Skin epidermis (tissue), 12 donors: Measurements from ENCODE around the gene MFSD12.
"Not testable (repeated sequence)": the region's sequence is repeated elsewhere in the genome, so short reads cannot be mapped to it uniquely, and the experiment has no call there.

Source experiments
- H3K27ac ChIP-seq, 21 experiments: fragments of 200-600 bp; sonication (generic) in 11 of 21; one replicate each; pipeline ENCODE4 v1.5.0; 2020; ENCODE audit warnings: mild to moderate bottlenecking in 3 of 21, inconsistent platforms in 2 of 21, moderate library complexity in 2 of 21
- H3K4me3 ChIP-seq, 7 experiments: fragments of 200-600 bp; sonication (generic) in 2 of 7; one replicate each; pipeline ENCODE4 v1.5.0; 2020; ENCODE audit warnings: inconsistent platforms in 2 of 7, mild to moderate bottlenecking in 2 of 7, moderate library complexity in 1 of 7

The MFSD12 gene

GRCh38 chr19:3543150-3544057, 14.0 kb downstream of the MFSD12 start:
- Histone ChIP-seq H3K27ac (peak overlapping the region in 2 of 21 experiments; percentile 0 to 12), H3K4me3 (no peak overlapping the region)

GRCh38 chr19:3539756-3540118, 17.6 kb downstream of the MFSD12 start:
- Histone ChIP-seq H3K4me3 (no peak overlapping the region), H3K27ac (no peak overlapping the region)

GRCh38 chr19:3538965-3539755, 18.2 kb downstream of the MFSD12 start, which contains the start of gene TEKTIP1:
TSS of gene TEKTIP1 (plus strand) at chr19:3539174. CDS start at chr19:3539178, 4 bp downstream.
- Histone ChIP-seq H3K27ac (peak within 1 kb of the TSS in 5 of 21 experiments; percentile 36 to 75 (median 67)), H3K4me3 (no peak within 1 kb of the TSS)

- Histone ChIP-seq H3K27ac (peak overlapping the region in 5 of 21 experiments; percentile 36 to 75 (median 67)), H3K4me3 (no peak overlapping the region)
Measured at GRCh38 chr19:3538258-3538929, 19.0 kb downstream of the MFSD12 start.

- peak overlapping the region in 13 of 21 experiments; percentile 4 to 75 (median 66) for H3K27ac ChIP-seq
- H3K4me3 ChIP-seq = no peak overlapping the region
Measured at GRCh38 chr19:3537438-3538240, 19.7 kb downstream of the MFSD12 start.

- H3K27ac ChIP-seq = peak overlapping the region in 14 of 21 experiments; percentile 4 to 75 (median 63)
- H3K4me3 ChIP-seq = no peak overlapping the region
Measured at GRCh38 chr19:3537101-3537437, 20.3 kb downstream of the MFSD12 start.

- Histone ChIP-seq H3K4me3 (no peak overlapping the region), H3K27ac (peak overlapping the region in 13 of 21 experiments; percentile 29 to 75 (median 66))
Measured at GRCh38 chr19:3536429-3537100, 20.8 kb downstream of the MFSD12 start.

GRCh38 chr19:3535981-3536380, 21.4 kb downstream of the MFSD12 start:
- Histone ChIP-seq H3K4me3 (no peak overlapping the region), H3K27ac (peak overlapping the region in 10 of 21 experiments; percentile 23 to 75 (median 46))

GRCh38 chr19:3535563-3535965, 21.8 kb downstream of the MFSD12 start:
- Histone ChIP-seq H3K4me3 (no peak overlapping the region), H3K27ac (peak overlapping the region in 9 of 21 experiments; percentile 28 to 75 (median 50))

- Histone ChIP-seq H3K27ac (no peak overlapping the region), H3K4me3 (no peak overlapping the region)
Measured at GRCh38 chr19:3535235-3535535, 22.2 kb downstream of the MFSD12 start.

- Histone ChIP-seq H3K27ac (no peak overlapping the region), H3K4me3 (no peak overlapping the region)
Measured at GRCh38 chr19:3534375-3535234, 22.8 kb downstream of the MFSD12 start.

- H3K27ac ChIP-seq = no peak overlapping the region
Measured at GRCh38 chr19:3533563-3534216, 23.7 kb downstream of the MFSD12 start.

GRCh38 chr19:3533033-3533432, 24.4 kb downstream of the MFSD12 start:
- H3K27ac ChIP-seq = no peak overlapping the region
- H3K4me3 ChIP-seq = no peak overlapping the region

More at GRCh38 chr19:3533563-3534216, 23.7 kb downstream of the MFSD12 start:
- H3K4me3 ChIP-seq = no peak overlapping the region

GRCh38 chr19:3532154-3532786, 25.1 kb downstream of the MFSD12 start:
- no peak overlapping the region for H3K4me3 ChIP-seq

GRCh38 chr19:3531716-3532115, 25.7 kb downstream of the MFSD12 start:
- H3K4me3 ChIP-seq = no peak overlapping the region

More at GRCh38 chr19:3532154-3532786, 25.1 kb downstream of the MFSD12 start:
- no peak overlapping the region for H3K27ac ChIP-seq

GRCh38 chr19:3530389-3530788, 27.0 kb downstream of the MFSD12 start:
- Histone ChIP-seq H3K27ac (no peak overlapping the region), H3K4me3 (no peak overlapping the region)

More at GRCh38 chr19:3531716-3532115, 25.7 kb downstream of the MFSD12 start:
- H3K27ac ChIP-seq = no peak overlapping the region

GRCh38 chr19:3529299-3529698, 28.1 kb downstream of the MFSD12 start:
- H3K27ac ChIP-seq, H3K4me3 ChIP-seq: not testable (repeated sequence)
